HG03469 (cell line): ENCODE data around the gene KIFC1.

Experiments
- ATAC-seq: cut with Tn5 transposase; IDR thresholded peaks from one replicate; pipeline ENCODE4 v1.9.1; 2021; ENCODE audit warnings: mild to moderate bottlenecking, moderate library complexity, moderate number of reproducible peaks; ENCODE audit not compliant: unreplicated experiment

KIFC1 gene

GRCh38 chr6:33439956-33440648 lies 48.5 kb downstream of the KIFC1 start:
- no peak for ATAC-seq

GRCh38 chr6:33440649-33441309 lies 49.2 kb downstream of the KIFC1 start:
- no peak for ATAC-seq

GRCh38 chr6:33441457-33441856 lies 49.8 kb downstream of the KIFC1 start:
- no peak for ATAC-seq

- ATAC-seq = no peak
Observed at GRCh38 chr6:33442283-33442682, 50.7 kb downstream of the KIFC1 start.

GRCh38 chr6:33443025-33443424 lies 51.4 kb downstream of the KIFC1 start:
- no peak for ATAC-seq

- ATAC-seq = no peak
Observed at GRCh38 chr6:33443619-33444504, 52.2 kb downstream of the KIFC1 start.

GRCh38 chr6:33445119-33445603 lies 53.5 kb downstream of the KIFC1 start:
- no peak for ATAC-seq

GRCh38 chr6:33446356-33446755 lies 54.7 kb downstream of the KIFC1 start:
- no peak for ATAC-seq

GRCh38 chr6:33450434-33450833 lies 58.8 kb downstream of the KIFC1 start:
- ATAC-seq = no peak

GRCh38 chr6:33451606-33452005 lies 60.0 kb downstream of the KIFC1 start:
- ATAC-seq = no peak

GRCh38 chr6:33452496-33452895 lies 60.9 kb downstream of the KIFC1 start:
- ATAC-seq = no peak

GRCh38 chr6:33453393-33454008 lies 61.9 kb downstream of the KIFC1 start:
- no peak for ATAC-seq

GRCh38 chr6:33454009-33454946 lies 62.7 kb downstream of the KIFC1 start, which contains the start of gene ZBTB9:
ZBTB9 (plus strand) TSS chr6:33454576; CDS start chr6:33455101, 525 bp downstream.
- ATAC-seq = peak; percentile 97

- ATAC-seq = no peak
Observed at GRCh38 chr6:33455051-33455450, 63.4 kb downstream of the KIFC1 start.

GRCh38 chr6:33456156-33456555 lies 64.5 kb downstream of the KIFC1 start:
- no peak for ATAC-seq

- ATAC-seq = no peak
Observed at GRCh38 chr6:33458676-33459075, 67.1 kb downstream of the KIFC1 start.

- no peak for ATAC-seq
Observed at GRCh38 chr6:33459226-33459625, 67.6 kb downstream of the KIFC1 start.
